T-cell (primary cell): ENCODE measurements around the gene CIAO2A. TPM values are rescaled to one million over a fixed set of nuclear protein-coding genes. Genes with fewer than 3 reads are reported as not detected.
"Not testable (repeated sequence)": the region's sequence is repeated elsewhere in the genome, so short reads cannot be mapped to it uniquely, and the experiment has no call there.

Experiments
- ATAC-seq, 4 experiments: fragments of 200-7000 bp in 3 of 4; fragments of 150-1000 bp in 1 of 4; cut with Tn5 transposase; replicated peaks in 1 of 4; 1 replicate in 3 of 4; 2 replicates in 1 of 4; pipeline ENCODE4 v1.10.0; 2021; ENCODE audit warnings: moderate library complexity in 3 of 4, mild to moderate bottlenecking in 2 of 4, moderate number of reproducible peaks in 1 of 4
- CTCF ChIA-PET, 2 donors: fragments of 300-600 bp; sonication (Branson Sonifier 250); formaldehyde crosslinking; loops; one replicate each; lab custom pipeline; 2022; ENCODE audit warnings: antibody characterized with exemption in 2 of 2; lab: Charles Lee
- POLR2A ChIA-PET, 2 donors: fragments of 300-600 bp; sonication (Branson Sonifier 250); formaldehyde crosslinking; loops; one replicate each; lab custom pipeline; 2022; ENCODE audit warnings: antibody characterized with exemption in 2 of 2; lab: Charles Lee
- DNase-seq, 35 experiments: peaks; one replicate each; pipeline versions ENCODE4 v3.0.0 to v3.0.0-alpha.2; 2013 to 2023
- H3K27ac ChIP-seq: one replicate; pipeline ENCODE4 v1.5.1; 2013; ENCODE audit warnings: low read length
- H3K27me3 ChIP-seq, 2 experiments: replicated peaks in 1 of 2; 1 replicate in 1 of 2; 2 replicates in 1 of 2; pipeline versions ENCODE4 v1.6.1 to v1.7.0; 2013; ENCODE audit warnings: low read length in 1 of 2, mixed read lengths in 1 of 2; ENCODE audit not compliant: control insufficient read depth in 2 of 2, insufficient read depth in 2 of 2; ENCODE audit errors: extremely low read depth in 1 of 2
- H3K36me3 ChIP-seq, 2 donors: 1 replicate in 1 of 2; 2 replicates in 1 of 2; pipeline versions ENCODE4 v1.6.1 to v1.7.0; 2013; ENCODE audit warnings: low read length in 1 of 2; ENCODE audit not compliant: control insufficient read depth in 2 of 2, insufficient read depth in 1 of 2; ENCODE audit errors: extremely low read depth in 1 of 2
- H3K4me1 ChIP-seq, 2 experiments: 1 replicate in 1 of 2; 2 replicates in 1 of 2; pipeline versions ENCODE4 v1.6.1 to v1.7.0; 2013; ENCODE audit warnings: low read length in 2 of 2, mixed read lengths in 1 of 2; ENCODE audit not compliant: insufficient read depth in 2 of 2, control insufficient read depth in 1 of 2; ENCODE audit errors: extremely low read depth in 1 of 2
- H3K4me3 ChIP-seq, 2 donors: 1 replicate in 1 of 2; 2 replicates in 1 of 2; pipeline versions ENCODE4 v1.5.1 to v1.7.0; 2013; ENCODE audit warnings: mild to moderate bottlenecking in 2 of 2, low read length in 1 of 2, moderate library complexity in 1 of 2; ENCODE audit not compliant: control insufficient read depth in 1 of 2; ENCODE audit errors: extremely low read depth in 1 of 2
- H3K9me3 ChIP-seq: 2 replicates; pipeline ENCODE4 v1.7.0; 2013
- H3K27ac Mint-ChIP-seq, 2 donors: one replicate each; pipeline ENCODE4 v1.8.0; 2020 to 2021; ENCODE audit warnings: mild to moderate bottlenecking in 2 of 2, mixed read lengths in 2 of 2
- H3K27me3 Mint-ChIP-seq, 2 donors: one replicate each; pipeline ENCODE4 v1.8.0; 2021 to 2022; ENCODE audit warnings: mixed read lengths in 2 of 2
- H3K36me3 Mint-ChIP-seq: one replicate; pipeline ENCODE4 v1.8.0; 2021; ENCODE audit warnings: mixed read lengths
- H3K4me1 Mint-ChIP-seq, 3 donors: one replicate each; pipeline ENCODE4 v1.8.0; 2020 to 2022; ENCODE audit warnings: mixed read lengths in 3 of 3, mild to moderate bottlenecking in 1 of 3
- H3K4me3 Mint-ChIP-seq, 3 donors: one replicate each; pipeline ENCODE4 v1.8.0; 2020 to 2022; ENCODE audit warnings: mild to moderate bottlenecking in 3 of 3, mixed read lengths in 3 of 3, moderate library complexity in 3 of 3
- H3K9me3 Mint-ChIP-seq, 3 donors: one replicate each; pipeline ENCODE4 v1.8.0; 2020 to 2022; ENCODE audit warnings: mixed read lengths in 3 of 3
- WGBS: methylation state at CpG from one replicate; pipeline ENCODE4 v1.1.5; 2013; ENCODE audit warnings: missing lambda C conversion rate; ENCODE audit not compliant: insufficient coverage; 5-methylcytosine and 5-hydroxymethylcytosine counted together
- total RNA-seq, 35 experiments: library from RNA in 6 of 35; stranded (reverse) in 6 of 35; fragments of 120-200 nt in 1 of 35; gene quantifications; one replicate each; pipeline versions ENCODE4 v1.2.1 to v1.2.4 and lab custom pipeline; 2013 to 2026

CIAO2A gene
- total RNA-seq, 5 donors from 2014 or later (not counting 1 experiment from before 2014, with no cell fraction given), result 21.9 to 31.1 (median 25.9) TPM

- Mint-ChIP-seq H3K36me3 (peaks cover 31% of the 10 kb centered on the region), H3K9me3 (no peaks in the 10 kb centered on the region), H3K27me3 (no peaks in the 10 kb centered on the region), H3K4me1 (peaks cover 45 to 59% (median 54%) of the 10 kb centered on the region in 3 donors), H3K27ac (peak overlapping the region; percentile 5 to 41), H3K4me3 (no peak overlapping the region)
- ChIA-PET POLR2A (interaction anchor here in 1 of 2 donors (0.6 kb wide), 1 partner anchor 43 kb away, joined by 3 read pairs; no protein-coding TSS in a partner anchor), CTCF (interaction anchor here in 1 of 2 donors (1.5 kb wide), 1 partner anchor 338 kb away, joined by 4 read pairs; no protein-coding TSS in a partner anchor)
- Histone ChIP-seq H3K9me3 (no peaks in the 10 kb centered on the region), H3K36me3 (peaks cover 0 to 14% of the 10 kb centered on the region in 2 donors), H3K27ac (no peak overlapping the region), H3K4me1 (peaks cover 20 to 33% of the 10 kb centered on the region in 2 experiments), H3K4me3 (no peak overlapping the region), H3K27me3 (no peaks in the 10 kb centered on the region)
- ATAC-seq (no peak), DNase-seq (no peak)
- 93% methylated on average over 3 of the region's 3 CpGs for WGBS
Measured at GRCh38 chr15:64090527-64090926, 3.1 kb downstream of the CIAO2A start.

GRCh38 chr15:64089543-64090280, 3.9 kb downstream of the CIAO2A start:
- ChIA-PET CTCF (interaction anchor here in 1 of 2 donors (0.7 kb wide), 1 partner anchor 8 kb away, joined by 4 read pairs; no protein-coding TSS in a partner anchor), POLR2A (interaction anchor here in 1 of 2 donors (1.4 kb wide), 1 partner anchor 22 kb away, joined by 8 read pairs; no protein-coding TSS in a partner anchor)
- peaks cover 36 to 51% (median 46%) of the 10 kb centered on the region in 3 donors for H3K4me1 Mint-ChIP-seq
- H3K4me3 Mint-ChIP-seq, result no peak overlapping the region
- ATAC-seq (no peak), DNase-seq (no peak)
- peaks cover 12 to 25% of the 10 kb centered on the region in 2 experiments for H3K4me1 ChIP-seq
- H3K27me3 ChIP-seq, result no peaks in the 10 kb centered on the region
- no peak overlapping the region for H3K4me3 ChIP-seq
- peaks cover 31% of the 10 kb centered on the region for H3K36me3 Mint-ChIP-seq
- no peaks in the 10 kb centered on the region for H3K9me3 Mint-ChIP-seq
- H3K36me3 ChIP-seq, result peaks cover 0 to 19% of the 10 kb centered on the region in 2 donors
- no peak overlapping the region for H3K27ac ChIP-seq
- H3K27me3 Mint-ChIP-seq, result no peaks in the 10 kb centered on the region
- WGBS, result 93% methylated on average over 6 of the region's 12 CpGs
- no peaks in the 10 kb centered on the region for H3K9me3 ChIP-seq
- no peak overlapping the region for H3K27ac Mint-ChIP-seq

GRCh38 chr15:64082757-64083156, 10.9 kb downstream of the CIAO2A start:
- Histone ChIP-seq H3K4me1 (no peaks in the 10 kb centered on the region), H3K36me3 (peaks cover 3 to 32% of the 10 kb centered on the region in 2 donors), H3K27me3 (no peaks in the 10 kb centered on the region), H3K4me3 (no peak overlapping the region), H3K27ac (no peak overlapping the region), H3K9me3 (no peaks in the 10 kb centered on the region)
- CTCF ChIA-PET, result no interaction called here
- peaks cover 0 to 2% (median 0%) of the 10 kb centered on the region in 3 donors for H3K4me1 Mint-ChIP-seq
- H3K27ac Mint-ChIP-seq, result no peak overlapping the region
- H3K9me3 Mint-ChIP-seq, result no peaks in the 10 kb centered on the region
- DNase-seq, result no peak
- H3K36me3 Mint-ChIP-seq, result peaks cover 28% of the 10 kb centered on the region
- H3K4me3 Mint-ChIP-seq, result no peak overlapping the region
- no CpG with 5 or more reads among the region's 3 CpGs for WGBS
- POLR2A ChIA-PET, result interaction anchor here in 1 of 2 donors (0.5 kb wide), 1 partner anchor 1387 kb away, joined by 5 read pairs; no protein-coding TSS in a partner anchor
- ATAC-seq, result no peak
- no peaks in the 10 kb centered on the region for H3K27me3 Mint-ChIP-seq

- H3K4me1 ChIP-seq, H3K27ac Mint-ChIP-seq, ATAC-seq, POLR2A ChIA-PET, DNase-seq, H3K4me1 Mint-ChIP-seq, H3K27me3 ChIP-seq, H3K4me3 Mint-ChIP-seq, H3K4me3 ChIP-seq, H3K9me3 ChIP-seq, H3K27ac ChIP-seq, H3K27me3 Mint-ChIP-seq, H3K9me3 Mint-ChIP-seq: not testable (repeated sequence)
- peaks cover 28% of the 10 kb centered on the region for H3K36me3 Mint-ChIP-seq
- H3K36me3 ChIP-seq, result peaks cover 0 to 32% of the 10 kb centered on the region in 2 donors
- CTCF ChIA-PET, result interaction anchor here in 1 of 2 donors (0.8 to 2.2 kb wide), 2 partner anchors 321 to 327 kb away, joined by 3 to 10 read pairs; no protein-coding TSS in a partner anchor
- WGBS, result 93% methylated on average over 2 of the region's 2 CpGs
Measured at GRCh38 chr15:64073496-64073895, 20.1 kb downstream of the CIAO2A start.

- H3K36me3 ChIP-seq, result peaks cover 0 to 32% of the 10 kb centered on the region in 2 donors
- H3K27me3 Mint-ChIP-seq, result no peaks in the 10 kb centered on the region
- ATAC-seq (no peak), DNase-seq (no peak)
- ChIA-PET CTCF (interaction anchor here in 1 of 2 donors (0.8 to 2.2 kb wide), 3 partner anchors 320 to 327 kb away, joined by 3 to 10 read pairs (median 3); no protein-coding TSS in a partner anchor), POLR2A (interaction anchor here in 1 of 2 donors (0.6 kb wide), 1 partner anchor 477 kb away, joined by 3 read pairs; no protein-coding TSS in a partner anchor)
- no peaks in the 10 kb centered on the region for H3K9me3 ChIP-seq
- no peaks in the 10 kb centered on the region for H3K9me3 Mint-ChIP-seq
- H3K27ac Mint-ChIP-seq, result peak overlapping the region in 1 of 2 donors; percentile 8
- no peak overlapping the region for H3K4me3 ChIP-seq
- no peak overlapping the region for H3K4me3 Mint-ChIP-seq
- peaks cover 28% of the 10 kb centered on the region for H3K36me3 Mint-ChIP-seq
- 100% methylated on average over 2 of the region's 2 CpGs for WGBS
- H3K4me1 Mint-ChIP-seq, result peaks cover 6 to 14% (median 10%) of the 10 kb centered on the region in 3 donors
- no peaks in the 10 kb centered on the region for H3K27me3 ChIP-seq
- no peak overlapping the region for H3K27ac ChIP-seq
- H3K4me1 ChIP-seq, result peaks cover 5 to 6% of the 10 kb centered on the region in 2 experiments
Measured at GRCh38 chr15:64072812-64073211, 20.8 kb downstream of the CIAO2A start.
